Endothelial cell of umbilical vein (primary cell): ENCODE data around the gene ESCO1. TPM values are rescaled to one million over a fixed set of nuclear protein-coding genes. Genes with fewer than 3 reads are reported as not detected.

ENCODE experiments used
- BruUV-seq: library from RNA; stranded (reverse); fragments of 400-500 nt; replicated peaks from 2 replicates; lab custom pipeline; 2021; lab: Mats Ljungman, UMichigan
- CTCF ChIA-PET: fragments of 300-600, 350-600 bp; sonication (Branson Sonifier 250); formaldehyde crosslinking; loops from one replicate; lab custom pipeline; 2021; ENCODE audit warnings: antibody characterized with exemption, inconsistent platforms; lab: Charles Lee
- POLR2A ChIA-PET: fragments of 300-600, 350-600 bp; sonication (Branson Sonifier 250); formaldehyde crosslinking; loops from one replicate; lab custom pipeline; 2021; ENCODE audit warnings: antibody characterized with exemption, inconsistent platforms; lab: Charles Lee
- DNase-seq: peaks from one replicate; pipeline ENCODE4 v3.0.0-alpha.2; 2011; ENCODE audit warnings: low read depth, low spot score
- FAIRE-seq: peaks from 2 replicates; lab custom pipeline; 2011; peaks lifted over from hg19 to GRCh38; lab: Jason Lieb, UNC
- H2AFZ ChIP-seq: 2 replicates; pipeline ENCODE4 v1.6.0; 2012; ENCODE audit warnings: low read depth, low read length, control low read depth, inconsistent platforms
- H3K27ac ChIP-seq: 2 replicates; pipeline ENCODE4 v1.5.1; 2011; ENCODE audit warnings: low read depth, mild to moderate bottlenecking, control low read depth, low read length, moderate library complexity; ENCODE audit not compliant: insufficient read depth
- H3K27me3 ChIP-seq, 2 experiments: 2 replicates each; pipeline versions ENCODE4 v1.6.0 to v1.6.1; 2011; ENCODE audit warnings: low read length in 2 of 2, mixed read lengths in 1 of 2; ENCODE audit not compliant: control insufficient read depth in 2 of 2, insufficient read depth in 2 of 2
- H3K36me3 ChIP-seq, 2 experiments: 2 replicates in 1 of 2; 3 replicates in 1 of 2; pipeline ENCODE4 v1.5.1; 2011; ENCODE audit warnings: low read length in 2 of 2, mild to moderate bottlenecking in 1 of 2, moderate library complexity in 1 of 2; ENCODE audit not compliant: control insufficient read depth in 2 of 2, insufficient read depth in 2 of 2; ENCODE audit errors: extremely low read depth in 1 of 2
- H3K4me1 ChIP-seq: 3 replicates; pipeline ENCODE4 v1.5.1; 2011; ENCODE audit warnings: mild to moderate bottlenecking, low read length; ENCODE audit not compliant: control insufficient read depth, insufficient read depth; ENCODE audit errors: extremely low read depth
- H3K4me2 ChIP-seq: 2 replicates; pipeline ENCODE4 v1.6.1; 2011; ENCODE audit warnings: low read length, control low read depth, mixed read lengths; ENCODE audit not compliant: insufficient read depth
- H3K4me3 ChIP-seq, 3 experiments: fragments of 200-600 bp in 1 of 3; sonication (generic), shearing (Covaris generic) in 1 of 3; replicated peaks in 1 of 3; 2 replicates each; pipeline ENCODE4 v1.5.1; 2011 to 2016; ENCODE audit warnings: control low read depth in 3 of 3, low read length in 3 of 3, mild to moderate bottlenecking in 2 of 3, inconsistent platforms in 1 of 3, low read depth in 1 of 3, moderate library complexity in 1 of 3; ENCODE audit not compliant: insufficient read depth in 1 of 3
- H3K79me2 ChIP-seq: 2 replicates; pipeline ENCODE4 v1.6.0; 2012; ENCODE audit warnings: low read length, inconsistent platforms; ENCODE audit not compliant: control insufficient read depth, insufficient read depth
- H3K9ac ChIP-seq: replicated peaks from 2 replicates; pipeline ENCODE3; 2011; ENCODE audit warnings: low read length, control low read depth; ENCODE audit not compliant: insufficient read depth; ENCODE audit errors: extremely low read depth
- H3K9me1 ChIP-seq: replicated peaks from 3 replicates; pipeline ENCODE4 v1.6.0; 2011; ENCODE audit warnings: mild to moderate bottlenecking, low read length; ENCODE audit not compliant: control insufficient read depth, insufficient read depth; ENCODE audit errors: extremely low read depth
- H3K9me3 ChIP-seq: replicated peaks from 2 replicates; pipeline ENCODE4 v1.5.1; 2012; ENCODE audit warnings: low read length, inconsistent platforms; ENCODE audit not compliant: control insufficient read depth, insufficient read depth
- H4K20me1 ChIP-seq: replicated peaks from 2 replicates; pipeline ENCODE3; 2011; ENCODE audit warnings: mild to moderate bottlenecking, low read length; ENCODE audit not compliant: control insufficient read depth, insufficient read depth; ENCODE audit errors: extremely low read depth
- EZH2 ChIP-seq: IDR thresholded peaks from 2 replicates; pipeline ENCODE4 v1.6.1; 2012; ENCODE audit warnings: borderline replicate concordance, low read depth, mild to moderate bottlenecking, moderate library complexity, low read length, inconsistent platforms; ENCODE audit not compliant: severe bottlenecking
- FOS ChIP-seq: IDR thresholded peaks from 2 replicates; pipeline ENCODE4 v1.6.1; 2011; ENCODE audit warnings: mild to moderate bottlenecking, low read length, moderate library complexity, borderline replicate concordance; ENCODE audit not compliant: insufficient read depth
- GATA2 ChIP-seq: IDR thresholded peaks from 2 replicates; pipeline ENCODE4 v1.7.0; 2011; ENCODE audit warnings: low read depth, mild to moderate bottlenecking, moderate library complexity, mixed read lengths, low read length; ENCODE audit not compliant: insufficient read length, insufficient read depth
- JUN ChIP-seq: IDR thresholded peaks from 2 replicates; pipeline ENCODE4 v1.6.1; 2011; ENCODE audit warnings: borderline replicate concordance, low read depth; ENCODE audit not compliant: insufficient read length, insufficient read depth
- MYC ChIP-seq: IDR thresholded peaks from one replicate; pipeline ENCODE4 v1.6.1; 2011; ENCODE audit warnings: mild to moderate bottlenecking, low read depth, low read length
- POLR2A ChIP-seq: IDR thresholded peaks from 2 replicates; pipeline ENCODE4 v1.6.1; 2012; ENCODE audit warnings: low read depth, mild to moderate bottlenecking, control low read depth, low read length
- POLR2AphosphoS5 ChIP-seq: IDR thresholded peaks from 2 replicates; pipeline ENCODE4 v1.6.1; 2012; ENCODE audit warnings: low read depth, mild to moderate bottlenecking, control low read depth, low read length, moderate library complexity; ENCODE audit not compliant: insufficient read depth
- dilution Hi-C: fragments of 300-500 bp; cut with MboI; formaldehyde crosslinking; loops from one replicate; pipeline ENCODE4 v1.15.0; 2019; ENCODE audit warnings: low sequenced_read_pairs; ENCODE audit not compliant: extremely low pct_ligation_motif_present
- intact Hi-C: fragments of 100-400 bp; cut with micrococcal nuclease; formaldehyde crosslinking; loops from one replicate; pipeline ENCODE4 v1.10.0; 2022
- polyA plus RNA-seq, 4 experiments: library from polyadenylated mRNA; depleted of rRNA in 3 of 4; stranded (reverse) in 3 of 4; unstranded in 1 of 4; fragments of >200 nt; gene quantifications; 2 replicates each; pipeline versions ENCODE4 v1.2.1 to v1.2.3, GENCODE V29; 2011 to 2012; ENCODE audit warnings: missing spikeins in 1 of 4
- total RNA-seq: library from RNA; stranded (reverse); gene quantifications from 2 replicates; pipeline ENCODE4 v1.2.3, GENCODE V29; 2021
- TF ChIP-seq, protein P1 (sequence below): IDR thresholded peaks from 2 replicates; pipeline ENCODE4 v1.6.1; 2011; ENCODE audit not compliant: insufficient read depth, insufficient read length
- TF ChIP-seq, protein P2 (sequence below), 2 donors: IDR thresholded peaks; 1 replicate in 1 of 2; 2 replicates in 1 of 2; pipeline ENCODE4 v1.5.1; 2011; ENCODE audit warnings: low read length in 2 of 2, mild to moderate bottlenecking in 2 of 2, moderate library complexity in 2 of 2, control low read depth in 1 of 2, inconsistent platforms in 1 of 2, low read depth in 1 of 2; ENCODE audit not compliant: insufficient read depth in 1 of 2; ENCODE audit errors: extremely low read depth in 1 of 2

The ESCO1 gene
- total and polyA plus RNA-seq, 2 donors (not counting 3 experiments of a cell fraction or from before 2014, with no cell fraction given): 2.1 to 12.0 TPM

DNA sequence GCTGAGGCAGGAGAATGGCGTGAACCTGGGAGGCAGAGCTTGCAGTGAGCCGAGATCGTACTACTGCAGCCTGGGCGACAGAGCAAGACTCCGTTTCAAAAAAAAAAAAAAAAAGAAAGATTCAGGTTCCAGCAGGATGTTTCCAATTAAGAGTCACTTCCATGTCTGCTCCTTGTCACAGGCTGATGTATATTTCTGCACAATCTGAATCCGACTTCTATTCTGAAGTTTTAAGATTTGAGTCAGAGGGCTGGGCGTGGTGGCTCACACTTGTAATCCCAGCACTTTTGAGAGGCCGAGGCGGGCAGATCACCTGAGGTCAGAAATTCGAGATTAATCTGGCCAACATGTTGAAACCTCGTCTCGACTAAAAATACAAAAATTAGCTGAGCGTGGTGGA lies 36.3 kb upstream of the ESCO1 start:
- no TSS peak for BruUV-seq
- no peak overlapping the region for H3K4me3 ChIP-seq
- H3K79me2 ChIP-seq: no peaks in the 10 kb centered on the region
- no peak for FAIRE-seq
- no peaks in the 10 kb centered on the region for H3K9me1 ChIP-seq
- H3K36me3 ChIP-seq: peaks cover 2 to 3% of the 10 kb centered on the region in 2 experiments
- POLR2A ChIA-PET: interaction anchor here (0.7 kb wide), 1 partner anchor 29 kb away, joined by 5 read pairs; no protein-coding TSS in a partner anchor
- dilution Hi-C loops: no loop called here
- H2AFZ ChIP-seq: no peak overlapping the region
- H3K4me1 ChIP-seq: no peaks in the 10 kb centered on the region
- no peak overlapping the region for H3K4me2 ChIP-seq
- intact Hi-C loops: no loop called here
- no peak overlapping the region for H3K27ac ChIP-seq
- no peak for DNase-seq
- no peaks in the 10 kb centered on the region for H4K20me1 ChIP-seq
- TF ChIP-seq, protein P1, sequence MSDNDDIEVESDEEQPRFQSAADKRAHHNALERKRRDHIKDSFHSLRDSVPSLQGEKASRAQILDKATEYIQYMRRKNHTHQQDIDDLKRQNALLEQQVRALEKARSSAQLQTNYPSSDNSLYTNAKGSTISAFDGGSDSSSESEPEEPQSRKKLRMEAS: no peak
- TF ChIP-seq FOS (no peak), EZH2 (no peak), GATA2 (no peak), POLR2AphosphoS5 (no peak), MYC (no peak), JUN (no peak), POLR2A (no peak)
- TF ChIP-seq, protein P2, sequence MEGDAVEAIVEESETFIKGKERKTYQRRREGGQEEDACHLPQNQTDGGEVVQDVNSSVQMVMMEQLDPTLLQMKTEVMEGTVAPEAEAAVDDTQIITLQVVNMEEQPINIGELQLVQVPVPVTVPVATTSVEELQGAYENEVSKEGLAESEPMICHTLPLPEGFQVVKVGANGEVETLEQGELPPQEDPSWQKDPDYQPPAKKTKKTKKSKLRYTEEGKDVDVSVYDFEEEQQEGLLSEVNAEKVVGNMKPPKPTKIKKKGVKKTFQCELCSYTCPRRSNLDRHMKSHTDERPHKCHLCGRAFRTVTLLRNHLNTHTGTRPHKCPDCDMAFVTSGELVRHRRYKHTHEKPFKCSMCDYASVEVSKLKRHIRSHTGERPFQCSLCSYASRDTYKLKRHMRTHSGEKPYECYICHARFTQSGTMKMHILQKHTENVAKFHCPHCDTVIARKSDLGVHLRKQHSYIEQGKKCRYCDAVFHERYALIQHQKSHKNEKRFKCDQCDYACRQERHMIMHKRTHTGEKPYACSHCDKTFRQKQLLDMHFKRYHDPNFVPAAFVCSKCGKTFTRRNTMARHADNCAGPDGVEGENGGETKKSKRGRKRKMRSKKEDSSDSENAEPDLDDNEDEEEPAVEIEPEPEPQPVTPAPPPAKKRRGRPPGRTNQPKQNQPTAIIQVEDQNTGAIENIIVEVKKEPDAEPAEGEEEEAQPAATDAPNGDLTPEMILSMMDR (IDR thresholded peaks at IDR 0.05; ENCODE audit: extremely low read depth in 1 of 2, insufficient read depth in 1 of 2, low read depth in 1 of 2, low read length in 2 of 2): no peak
- CTCF ChIA-PET: no interaction called here
- no peaks in the 10 kb centered on the region for H3K9me3 ChIP-seq
- no peak overlapping the region for H3K9ac ChIP-seq
- no peaks in the 10 kb centered on the region for H3K27me3 ChIP-seq
